ENCODE results near the gene FIZ1. TPM values are rescaled to one million over a fixed set of nuclear protein-coding genes. Genes with fewer than 3 reads are reported as not detected.

Gene FIZ1, protein sequence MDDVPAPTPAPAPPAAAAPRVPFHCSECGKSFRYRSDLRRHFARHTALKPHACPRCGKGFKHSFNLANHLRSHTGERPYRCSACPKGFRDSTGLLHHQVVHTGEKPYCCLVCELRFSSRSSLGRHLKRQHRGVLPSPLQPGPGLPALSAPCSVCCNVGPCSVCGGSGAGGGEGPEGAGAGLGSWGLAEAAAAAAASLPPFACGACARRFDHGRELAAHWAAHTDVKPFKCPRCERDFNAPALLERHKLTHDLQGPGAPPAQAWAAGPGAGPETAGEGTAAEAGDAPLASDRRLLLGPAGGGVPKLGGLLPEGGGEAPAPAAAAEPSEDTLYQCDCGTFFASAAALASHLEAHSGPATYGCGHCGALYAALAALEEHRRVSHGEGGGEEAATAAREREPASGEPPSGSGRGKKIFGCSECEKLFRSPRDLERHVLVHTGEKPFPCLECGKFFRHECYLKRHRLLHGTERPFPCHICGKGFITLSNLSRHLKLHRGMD
- 1.8 and 3.6 TPM in 2 replicates for polyA plus RNA-seq (2014; cell fraction: cytosol; rRNA removed)
- 4.3 and 9.4 TPM in 2 replicates for polyA plus RNA-seq (2014; cell fraction: nucleus; rRNA removed)

DNA sequence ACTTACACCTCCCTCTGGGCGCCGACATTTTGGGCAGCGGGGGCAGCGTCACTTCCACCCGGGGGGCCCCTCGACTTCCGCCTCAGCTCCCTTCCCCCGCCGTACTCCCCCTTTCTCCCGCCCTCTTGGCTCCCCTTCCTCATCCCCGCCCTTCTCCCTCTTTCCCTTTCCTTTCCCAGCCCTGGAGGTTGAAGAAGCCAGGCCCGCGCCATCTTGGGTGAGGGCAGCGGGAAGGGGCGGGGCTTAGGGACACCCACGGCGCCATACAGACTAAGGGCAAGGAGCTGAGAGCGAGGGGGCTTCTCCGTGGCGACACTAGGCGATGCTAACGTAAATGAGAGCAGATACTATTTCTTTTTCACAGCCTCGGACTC is at the start of gene FIZ1:
Gene FIZ1 (minus strand): TSS at position 50 of the 374 bp plus-strand sequence. CDS start 1,652 bp downstream, outside the sequence.
- DNase-seq (ENCODE audit: low spot score), result peak; percentile 95

DNA sequence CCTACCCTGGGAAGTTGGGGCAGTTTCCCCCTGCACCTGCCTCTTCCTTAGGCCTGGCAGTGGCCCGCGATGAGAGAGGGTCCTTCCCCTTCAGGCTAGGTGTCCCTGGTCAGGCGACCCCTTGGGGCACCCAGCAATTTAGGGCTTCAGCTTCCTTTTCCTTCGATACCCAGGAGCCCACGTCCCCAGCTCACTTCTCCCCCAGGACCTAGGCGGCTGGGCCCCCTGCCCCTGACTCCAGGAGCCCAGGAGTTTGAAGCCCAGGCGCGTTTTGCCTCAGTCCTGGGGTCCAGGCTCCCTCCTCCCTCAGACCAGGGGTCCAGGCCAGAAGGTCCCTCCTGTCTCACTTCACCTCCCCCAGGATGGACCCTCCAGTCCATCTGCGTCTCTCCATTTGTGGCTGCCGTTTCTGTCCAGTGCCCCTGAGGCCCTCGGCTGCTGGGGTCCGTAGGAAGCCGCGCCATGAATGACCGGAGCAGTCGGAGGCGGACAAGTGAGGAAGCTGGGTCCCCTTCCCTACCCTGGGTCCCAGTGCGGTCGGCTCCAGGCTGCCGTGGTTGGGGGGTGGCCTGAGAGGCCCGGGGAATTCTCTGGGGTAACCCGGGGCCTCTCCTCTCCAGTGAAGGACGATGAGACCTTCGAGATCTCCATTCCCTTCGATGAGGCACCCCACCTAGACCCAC is 49.4 kb upstream of the FIZ1 start:
- DNase-seq (ENCODE audit: low spot score), result no peak

DNA sequence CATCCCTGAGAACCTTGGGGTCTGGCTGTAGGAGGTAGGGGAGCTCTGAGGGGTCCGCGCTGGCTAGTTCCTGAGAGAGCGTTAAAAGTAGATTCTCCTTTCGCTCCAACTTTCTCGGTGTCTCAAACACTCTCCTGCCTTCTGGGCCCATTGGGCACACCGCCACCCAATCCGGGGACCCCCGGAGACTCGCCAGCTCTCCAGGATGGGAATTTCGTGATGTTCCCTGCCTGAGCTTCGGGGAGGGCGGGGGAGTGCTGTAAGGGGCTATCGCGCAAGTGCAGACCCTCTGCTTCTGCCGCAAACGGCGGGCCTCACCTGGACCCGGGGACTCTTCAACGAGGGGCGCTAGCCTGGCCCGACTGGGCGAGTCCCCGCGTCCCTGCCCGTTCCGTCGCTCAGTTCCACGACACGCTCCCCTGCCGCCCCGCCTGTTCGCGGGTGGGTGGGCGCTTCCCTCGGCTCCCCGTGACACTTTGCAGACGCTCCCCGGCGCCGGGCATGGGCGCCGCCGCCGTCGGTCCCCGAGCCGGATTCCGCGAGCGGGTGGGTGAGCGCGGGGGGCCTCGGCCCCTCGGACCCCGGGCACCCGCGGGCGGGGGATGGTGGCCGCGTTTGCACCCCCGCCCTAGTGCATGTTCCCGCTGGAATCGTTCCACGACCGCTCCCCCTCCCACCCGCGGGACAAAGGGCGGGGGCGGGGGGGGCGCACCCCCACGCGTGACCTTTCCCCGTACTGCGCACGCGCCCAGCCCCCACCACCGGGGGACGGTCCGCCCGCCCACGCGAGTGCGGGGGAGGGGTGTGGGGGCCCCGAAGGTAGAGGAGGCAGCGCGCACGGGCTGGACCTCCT is 48.6 kb upstream of the FIZ1 start, which contains the start of gene CCDC106:
Gene CCDC106 (plus strand): TSS at position 481 of the 853 bp plus-strand sequence. CDS start 835 bp downstream, outside the sequence.
- DNase-seq (ENCODE audit: low spot score), result peak; percentile 64

DNA sequence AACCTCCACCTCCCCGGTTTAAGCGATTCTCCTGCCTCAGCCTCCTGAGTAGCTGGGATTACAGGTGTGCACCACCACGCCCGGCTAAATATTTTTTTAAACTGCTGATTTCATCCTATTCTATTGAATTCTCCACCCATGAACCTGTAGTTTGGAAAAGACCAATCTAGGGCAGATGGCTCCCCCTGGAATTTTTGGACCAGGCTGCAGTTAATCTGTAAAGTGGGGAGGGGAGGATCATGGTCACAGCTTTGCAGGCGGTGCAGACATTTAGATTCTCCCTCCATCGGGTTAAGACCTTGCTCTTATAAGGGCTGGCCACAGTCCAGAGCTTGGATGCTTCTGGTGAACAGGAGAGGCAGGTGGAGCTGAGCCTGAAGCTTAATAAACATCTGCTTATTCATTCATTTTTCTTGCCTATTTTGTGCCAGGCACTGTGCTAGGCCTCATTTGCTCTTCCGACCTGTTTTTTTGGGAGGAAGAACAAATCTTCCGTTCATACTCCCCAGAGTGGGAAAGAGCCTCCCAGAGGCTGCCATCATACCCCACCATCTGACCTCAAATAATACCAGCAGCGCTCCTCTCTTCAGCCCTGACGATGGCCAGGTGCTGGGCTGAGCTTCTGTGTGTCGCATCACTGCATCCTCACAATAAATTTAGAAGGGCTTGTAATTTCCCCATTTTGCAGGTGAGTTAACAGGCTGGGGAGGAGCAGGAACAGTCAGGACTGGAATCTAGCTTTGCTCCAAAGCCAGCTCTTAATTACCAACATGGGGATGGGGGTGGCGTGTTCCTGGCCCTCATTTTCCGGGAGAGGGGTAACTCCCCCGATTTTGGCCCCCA is 47.8 kb upstream of the FIZ1 start:
- no peak for DNase-seq (ENCODE audit: low spot score)

DNA sequence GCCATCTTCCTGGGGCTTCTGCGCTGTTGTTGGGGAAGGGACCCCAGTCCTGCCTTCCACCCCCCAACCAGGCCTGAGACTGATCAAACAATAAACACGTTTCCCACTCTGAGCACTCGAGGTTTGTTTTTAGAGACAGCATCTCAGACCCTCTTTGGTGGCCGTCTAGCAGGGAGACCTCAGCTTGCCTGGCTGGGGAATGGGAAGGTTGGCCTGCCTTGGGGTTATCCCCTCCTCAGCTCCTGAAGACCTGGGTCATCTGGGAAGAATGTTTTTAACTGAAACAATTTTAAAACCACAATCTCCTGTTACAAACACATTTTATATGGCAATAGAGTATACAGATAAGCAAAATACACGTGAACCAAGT is 46.2 kb upstream of the FIZ1 start:
- no peak for DNase-seq (ENCODE audit: low spot score)

DNA sequence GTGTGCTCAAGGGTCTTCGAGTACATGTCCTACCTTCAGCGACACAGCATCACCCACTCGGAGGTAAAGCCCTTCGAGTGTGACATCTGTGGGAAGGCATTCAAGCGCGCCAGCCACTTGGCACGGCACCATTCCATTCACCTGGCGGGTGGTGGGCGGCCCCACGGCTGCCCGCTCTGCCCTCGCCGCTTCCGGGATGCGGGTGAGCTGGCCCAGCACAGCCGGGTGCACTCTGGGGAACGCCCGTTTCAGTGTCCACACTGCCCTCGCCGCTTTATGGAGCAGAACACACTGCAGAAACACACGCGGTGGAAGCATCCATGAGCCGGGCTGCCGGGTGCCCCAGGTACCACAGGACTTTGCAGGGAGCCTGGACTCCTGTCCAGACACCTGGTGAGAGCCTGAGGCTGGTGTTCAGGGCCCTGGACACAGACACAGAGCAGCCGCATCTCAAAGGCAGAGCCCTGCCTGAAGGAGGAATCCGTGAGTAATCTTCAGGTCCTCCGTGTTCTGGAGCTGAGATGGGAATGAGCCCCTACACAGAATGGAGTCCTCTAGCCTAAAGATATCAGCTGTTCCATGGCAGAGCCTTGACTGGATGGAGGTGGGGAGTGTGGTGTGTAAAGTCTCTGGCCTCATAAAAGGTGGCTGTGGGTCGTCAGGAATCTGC is 45.7 kb upstream of the FIZ1 start:
- no peak for DNase-seq (ENCODE audit: low spot score)

DNA sequence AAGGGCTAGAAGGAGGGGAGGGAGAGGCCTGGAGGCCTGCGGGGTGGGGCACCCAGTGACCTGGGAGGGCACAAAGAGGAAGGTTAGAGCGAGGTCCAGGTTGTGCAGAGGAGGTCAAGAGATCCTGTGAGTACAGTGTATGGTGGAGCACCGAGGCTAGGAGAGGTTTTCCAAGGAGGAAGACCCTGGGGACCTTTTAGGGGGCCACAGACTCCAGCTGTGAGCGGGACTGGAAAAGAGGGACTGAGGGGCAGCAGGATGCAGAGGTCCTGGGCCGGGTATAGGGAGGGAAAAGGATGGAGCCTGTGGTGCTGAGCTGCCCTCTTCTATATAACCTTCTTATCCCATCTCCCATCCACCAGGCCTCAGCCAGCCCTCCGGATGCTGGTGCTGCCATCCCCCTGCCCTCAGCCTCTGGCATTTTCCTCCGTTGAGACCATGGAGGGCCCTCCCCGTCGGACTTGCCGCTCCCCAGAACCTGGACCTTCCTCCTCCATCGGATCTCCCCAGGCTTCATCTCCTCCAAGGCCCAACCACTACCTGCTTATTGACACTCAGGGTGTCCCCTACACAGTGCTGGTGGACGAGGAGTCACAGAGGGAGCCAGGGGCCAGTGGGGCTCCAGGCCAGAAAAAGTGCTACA is 45.0 kb upstream of the FIZ1 start:
- no peak for DNase-seq (ENCODE audit: low spot score)

DNA sequence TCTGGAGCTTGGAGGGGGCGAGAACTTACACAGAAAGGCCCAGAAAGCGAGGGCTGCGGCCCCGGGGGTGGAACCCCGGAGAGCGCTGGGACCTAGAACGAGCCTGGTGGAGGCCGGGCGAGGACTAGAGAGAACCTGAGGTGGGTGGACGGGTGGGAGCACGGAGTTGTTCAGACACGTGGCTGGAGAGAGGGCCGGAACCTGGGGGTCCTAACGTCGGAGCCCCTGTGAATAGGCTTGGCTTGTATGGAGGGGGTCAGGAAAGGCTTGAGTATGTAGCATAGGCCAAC is 44.5 kb upstream of the FIZ1 start:
- no peak for DNase-seq (ENCODE audit: low spot score)

DNA sequence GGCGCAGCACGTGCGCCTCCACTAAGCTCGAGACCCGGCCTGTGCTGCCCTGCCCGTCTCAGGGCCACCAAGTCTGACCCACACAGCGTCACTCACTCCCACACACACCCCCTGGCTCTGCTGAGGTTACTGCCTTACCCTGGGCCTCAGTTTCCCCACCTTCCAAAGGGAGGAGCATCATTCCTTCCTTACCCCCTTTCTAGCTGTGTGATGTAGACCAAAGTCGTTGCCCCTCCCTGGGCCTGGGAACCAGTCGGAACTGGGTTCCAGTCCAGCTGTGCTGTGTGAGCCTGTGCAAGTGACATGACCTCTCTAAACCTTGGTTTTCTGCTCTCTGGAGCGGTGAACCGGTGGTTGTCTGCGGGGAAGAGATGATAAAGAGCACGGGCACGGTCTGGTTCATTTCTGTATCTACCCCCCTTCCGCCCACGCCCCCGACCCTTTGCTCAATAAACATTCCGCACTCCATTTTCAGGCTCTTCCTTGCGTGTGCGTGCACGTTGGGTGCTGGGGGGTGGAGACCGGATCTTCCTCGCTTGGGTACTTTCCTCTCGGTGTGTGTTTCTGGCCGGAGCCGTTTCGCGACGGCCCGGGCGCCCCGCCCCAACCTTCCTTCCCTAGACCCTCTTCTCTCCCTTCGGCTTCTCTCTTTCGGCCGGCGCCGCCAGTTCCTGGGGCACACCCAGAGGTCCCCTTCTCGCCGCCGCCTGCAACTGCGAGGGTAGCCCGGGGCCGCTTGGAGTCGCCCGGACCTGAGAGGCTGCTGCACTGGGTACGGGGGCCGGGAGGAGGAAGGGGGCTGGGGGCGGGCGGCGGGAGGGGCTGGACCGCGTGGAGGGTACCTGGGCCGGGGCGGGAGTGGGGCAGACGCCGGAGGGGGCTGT is 43.9 kb upstream of the FIZ1 start, which contains the start of gene ZNF581:
Gene ZNF581 (plus strand): TSS at position 647 of the 884 bp plus-strand sequence. CDS start 923 bp downstream, outside the sequence.
- peak; percentile 56 for DNase-seq (ENCODE audit: low spot score)

DNA sequence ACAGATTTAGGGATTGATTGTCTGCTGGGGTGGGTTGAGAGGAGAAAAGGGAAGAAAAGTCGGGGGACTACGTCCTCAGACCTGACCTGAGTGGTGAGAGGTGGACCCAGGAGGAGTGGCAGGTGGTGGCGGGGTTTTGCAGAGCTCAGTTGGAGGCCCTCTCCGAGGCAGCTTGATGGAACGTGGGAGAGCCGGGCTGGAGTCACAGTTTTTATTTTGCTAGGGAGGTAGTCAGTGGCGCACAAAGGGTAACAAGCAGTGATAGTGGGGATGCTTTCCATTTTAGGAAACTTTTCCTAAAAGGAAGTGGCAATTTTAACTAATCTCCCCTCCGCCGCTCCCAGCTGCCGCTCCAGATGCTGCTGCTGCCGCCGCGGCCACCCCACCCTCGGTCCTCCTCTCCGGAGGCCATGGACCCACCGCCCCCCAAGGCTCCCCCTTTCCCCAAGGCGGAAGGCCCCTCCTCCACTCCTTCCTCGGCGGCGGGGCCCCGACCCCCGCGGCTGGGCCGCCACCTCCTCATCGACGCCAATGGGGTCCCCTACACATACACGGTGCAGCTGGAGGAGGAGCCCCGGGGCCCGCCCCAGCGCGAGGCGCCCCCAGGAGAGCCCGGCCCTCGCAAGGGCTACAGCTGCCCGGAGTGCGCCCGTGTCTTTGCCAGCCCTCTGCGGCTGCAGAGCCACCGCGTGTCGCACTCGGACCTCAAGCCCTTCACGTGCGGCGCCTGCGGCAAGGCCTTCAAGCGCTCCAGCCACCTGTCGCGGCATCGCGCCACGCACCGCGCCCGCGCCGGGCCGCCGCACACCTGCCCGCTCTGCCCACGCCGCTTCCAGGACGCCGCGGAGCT is 43.1 kb upstream of the FIZ1 start:
- no peak for DNase-seq (ENCODE audit: low spot score)

DNA sequence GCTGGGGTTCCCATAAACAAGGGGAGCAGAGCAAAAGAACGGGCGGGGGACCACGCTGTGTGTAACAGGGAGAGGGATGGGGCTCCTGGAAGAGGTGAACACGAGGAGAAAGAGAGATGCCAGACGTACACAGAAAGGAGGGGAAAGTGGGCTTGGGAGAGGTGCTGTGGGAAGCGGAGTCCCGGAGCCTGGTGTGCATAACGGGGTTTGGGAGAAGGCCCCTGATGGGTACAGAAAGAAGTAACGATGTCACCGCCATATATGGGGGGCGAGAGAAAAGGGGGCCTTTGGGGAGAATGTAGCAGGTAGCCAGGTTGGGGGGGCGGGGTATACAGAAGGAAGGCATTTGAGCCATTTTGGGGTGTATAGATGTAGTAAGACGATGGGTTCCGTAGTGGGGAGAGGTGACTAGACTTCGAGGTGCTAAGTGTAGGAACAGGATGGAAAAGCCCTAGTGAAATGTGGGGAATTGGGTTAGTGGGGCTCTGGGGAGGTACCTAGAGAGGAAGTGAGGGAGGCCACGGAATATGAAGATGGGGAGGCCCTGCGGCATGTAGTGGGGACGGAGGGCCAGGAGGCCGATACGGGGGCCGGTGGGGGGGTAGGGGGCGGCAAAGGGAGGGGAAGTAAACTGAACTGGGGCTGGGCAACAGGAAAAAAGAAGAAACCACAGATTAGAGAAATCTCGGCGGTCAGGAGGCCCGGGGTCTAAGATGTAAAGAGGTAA is 42.3 kb upstream of the FIZ1 start:
- DNase-seq (ENCODE audit: low spot score), result no peak

DNA sequence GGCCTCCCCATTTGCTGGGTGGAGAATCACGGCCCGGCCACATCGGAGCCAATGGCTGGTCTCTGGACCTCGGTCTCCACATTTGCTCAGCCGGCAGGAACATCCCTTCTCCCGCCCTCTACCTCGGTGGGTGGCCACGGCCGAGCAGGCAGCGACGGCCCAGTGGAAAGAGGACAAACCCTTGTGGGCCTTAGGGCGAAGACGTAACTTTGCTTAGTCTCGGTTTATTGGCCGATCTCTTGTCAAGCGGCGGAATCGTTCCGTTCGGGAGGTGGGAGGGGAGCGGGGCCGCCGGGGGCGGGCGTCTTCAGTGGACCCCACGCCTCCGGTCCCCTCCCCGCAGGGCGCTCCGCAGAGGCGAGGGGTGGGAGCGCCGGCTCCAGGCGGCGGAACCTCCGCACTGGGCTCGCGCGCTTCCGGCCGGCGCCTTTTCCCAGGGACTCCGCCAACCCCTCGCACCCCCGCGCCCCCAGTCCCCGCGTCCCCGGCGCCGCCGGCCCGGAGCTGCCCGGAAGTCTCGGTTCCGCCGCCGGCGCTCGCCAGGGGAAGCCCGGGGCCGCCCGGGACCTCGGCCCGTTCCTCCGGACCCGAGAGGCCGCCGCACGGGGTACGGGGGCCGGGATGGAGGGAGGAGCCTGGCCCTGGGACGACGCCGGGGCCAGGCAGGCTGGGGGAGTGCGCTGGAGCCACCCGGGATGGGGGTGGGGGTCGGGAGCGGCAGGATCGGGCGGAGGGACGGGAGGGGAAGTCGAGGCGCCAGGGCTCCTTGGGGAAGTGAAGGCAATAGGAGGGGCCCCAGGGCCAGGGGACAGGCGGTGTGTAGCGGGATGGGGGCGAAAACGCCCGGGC is 41.5 kb upstream of the FIZ1 start, which contains the start of gene ZNF580:
Gene ZNF580 (plus strand): TSS at position 426 of the 849 bp plus-strand sequence. CDS start 1,507 bp downstream, outside the sequence.
- peak; percentile 60 for DNase-seq (ENCODE audit: low spot score)

DNA sequence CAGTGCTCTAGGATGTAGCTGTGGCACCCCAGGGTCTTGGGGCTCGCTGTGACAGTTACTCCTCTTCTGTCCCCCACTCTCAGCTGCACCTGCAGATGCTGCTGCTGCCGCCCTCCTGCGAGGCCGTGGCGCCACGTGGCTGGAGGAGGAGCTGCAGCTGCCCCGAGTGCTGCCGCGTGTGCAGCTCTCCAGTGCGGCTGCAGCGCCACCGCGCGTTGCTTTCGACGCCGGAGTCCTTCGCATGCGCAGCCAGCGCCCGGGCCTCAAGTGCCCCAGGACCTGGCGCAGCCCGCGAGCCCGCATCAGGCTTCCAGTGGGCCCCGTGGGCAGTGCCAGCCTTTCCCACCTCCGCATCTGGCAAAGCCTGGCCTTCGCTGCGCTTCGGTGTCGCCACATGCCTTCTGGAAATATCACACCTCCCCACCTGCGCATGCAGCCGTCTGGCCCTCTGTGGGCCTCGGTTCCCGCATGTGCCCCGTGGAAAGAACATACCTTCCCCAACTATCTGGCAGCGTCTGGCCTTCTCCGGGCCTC is 40.8 kb upstream of the FIZ1 start:
- DNase-seq (ENCODE audit: low spot score), result peak; percentile 65

DNA sequence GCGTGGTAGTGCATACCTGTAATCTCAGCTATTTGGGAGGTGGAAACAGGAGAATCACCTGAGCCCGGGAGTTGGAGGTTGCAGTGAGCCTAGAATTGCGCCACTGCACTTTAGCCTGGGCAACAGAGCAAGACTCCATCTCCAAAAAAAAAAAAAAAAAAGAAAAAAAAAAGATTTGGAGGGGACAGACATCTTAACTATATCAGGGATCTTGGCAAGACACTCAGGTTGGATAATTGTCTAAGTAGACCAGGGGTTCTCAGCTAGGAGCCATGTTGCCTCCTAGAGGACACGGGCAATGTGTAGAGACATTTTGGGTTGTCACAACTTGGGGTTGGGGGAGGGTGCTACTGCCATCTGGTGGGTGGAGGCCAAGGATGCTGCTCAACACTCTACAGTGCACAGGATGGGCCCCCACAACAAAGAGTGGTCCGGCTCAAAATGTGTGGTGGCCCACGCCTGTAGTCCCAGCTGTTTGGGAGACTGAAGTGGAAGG is 39.6 kb upstream of the FIZ1 start:
- DNase-seq (ENCODE audit: low spot score), result peak; percentile 36

DNA sequence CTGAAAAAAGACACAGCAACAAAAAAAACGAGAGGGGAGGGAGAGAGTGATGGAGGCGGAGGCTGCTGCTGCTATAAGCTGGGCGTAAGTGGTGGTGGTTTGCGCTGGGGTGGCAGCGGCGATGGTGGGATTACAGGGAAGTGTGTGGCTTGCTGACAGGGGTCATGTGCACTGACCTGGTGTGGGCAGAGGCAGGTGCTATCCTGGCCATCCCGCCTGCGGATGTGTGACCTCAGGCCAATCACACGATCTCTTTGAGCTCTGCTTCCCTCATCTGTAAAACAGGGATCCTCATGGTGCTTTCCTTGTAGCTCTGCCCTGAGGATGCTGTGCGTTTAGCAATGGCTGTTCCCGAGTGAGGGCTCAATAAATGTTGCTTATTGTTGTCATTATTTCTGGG is 38.2 kb upstream of the FIZ1 start:
- DNase-seq (ENCODE audit: low spot score), result no peak

Measured in SK-N-DZ (cell line).